Type B pancreatic cell (in vitro differentiated cells): ENCODE data around the gene DOCK1. TPM values are rescaled to one million over a fixed set of nuclear protein-coding genes. Genes with fewer than 3 reads are reported as not detected.

Experiments
- DNase-seq: peaks from one replicate; pipeline ENCODE4 v3.0.0; 2021; ENCODE audit warnings: mixed read lengths; ENCODE audit not compliant: unreplicated experiment; ENCODE audit errors: extremely low spot score
- H3K27ac Mint-ChIP-seq: 2 replicates; pipeline ENCODE4 v1.8.0; 2021; ENCODE audit warnings: mild to moderate bottlenecking, mixed read lengths
- H3K27me3 Mint-ChIP-seq: 2 replicates; pipeline ENCODE4 v1.8.0; 2021; ENCODE audit warnings: mixed read lengths
- H3K36me3 Mint-ChIP-seq: 2 replicates; pipeline ENCODE4 v1.8.0; 2021; ENCODE audit warnings: mixed read lengths
- H3K4me1 Mint-ChIP-seq: one replicate; pipeline ENCODE4 v1.8.0; 2021; ENCODE audit warnings: mixed read lengths; ENCODE audit not compliant: unreplicated experiment
- H3K4me3 Mint-ChIP-seq: 2 replicates; pipeline ENCODE4 v1.8.0; 2021; ENCODE audit warnings: mild to moderate bottlenecking, mixed read lengths
- H3K9me3 Mint-ChIP-seq: 2 replicates; pipeline ENCODE4 v1.8.0; 2021; ENCODE audit warnings: mixed read lengths
- CTCF ChIP-seq: fragments of 200-600 bp; sonication (generic); conservative IDR thresholded peaks from 2 replicates; pipeline ENCODE4 v1.5.0; 2021; ENCODE audit warnings: antibody characterized with exemption, mild to moderate bottlenecking
- total RNA-seq: library from RNA; stranded (reverse); gene quantifications from 2 replicates; pipeline ENCODE4 v1.2.1, GENCODE V29; 2021; ENCODE audit warnings: low replicate concordance

Gene DOCK1
- total RNA-seq, 1 donor from 2014 or later = 67.4 TPM

GRCh38 chr10:127200646-127201045 is 295.4 kb downstream of the DOCK1 start:
- Mint-ChIP-seq H3K36me3 (peaks cover 4% of the 10 kb centered on the region), H3K27ac (no peak overlapping the region), H3K4me1 (no peaks in the 10 kb centered on the region), H3K9me3 (no peaks in the 10 kb centered on the region), H3K27me3 (peaks cover 19% of the 10 kb centered on the region), H3K4me3 (no peak overlapping the region)
- no peak for TF ChIP-seq CTCF
- DNase-seq = no peak

GRCh38 chr10:127203067-127203466 is 297.8 kb downstream of the DOCK1 start:
- Mint-ChIP-seq H3K4me3 (no peak overlapping the region), H3K4me1 (no peaks in the 10 kb centered on the region), H3K36me3 (peaks cover 4% of the 10 kb centered on the region), H3K9me3 (no peaks in the 10 kb centered on the region), H3K27me3 (peaks cover 5% of the 10 kb centered on the region), H3K27ac (no peak overlapping the region)
- no peak for DNase-seq
- TF ChIP-seq CTCF = no peak

GRCh38 chr10:127207081-127207480 is 301.9 kb downstream of the DOCK1 start:
- no peak for TF ChIP-seq CTCF
- Mint-ChIP-seq H3K9me3 (no peaks in the 10 kb centered on the region), H3K27ac (no peak overlapping the region), H3K4me1 (no peaks in the 10 kb centered on the region), H3K36me3 (peaks cover 4% of the 10 kb centered on the region), H3K27me3 (no peaks in the 10 kb centered on the region), H3K4me3 (no peak overlapping the region)
- DNase-seq = no peak

- Mint-ChIP-seq H3K9me3 (peaks cover 5% of the 10 kb centered on the region), H3K27ac (no peak overlapping the region), H3K27me3 (no peaks in the 10 kb centered on the region), H3K36me3 (peaks cover 8% of the 10 kb centered on the region), H3K4me1 (peaks cover 4% of the 10 kb centered on the region), H3K4me3 (no peak overlapping the region)
- DNase-seq = no peak
- TF ChIP-seq CTCF = no peak
These were observed 305.8 kb downstream of the DOCK1 start for GRCh38 chr10:127210936-127211466.

- TF ChIP-seq CTCF = no peak
- Mint-ChIP-seq H3K4me1 (peaks cover 8% of the 10 kb centered on the region), H3K27ac (no peak overlapping the region)
These were observed 310.6 kb downstream of the DOCK1 start for GRCh38 chr10:127215866-127216265.

GRCh38 chr10:127216274-127216673 is 311.0 kb downstream of the DOCK1 start:
- Mint-ChIP-seq H3K4me3 (no peak overlapping the region), H3K4me1 (peaks cover 8% of the 10 kb centered on the region), H3K36me3 (peaks cover 11% of the 10 kb centered on the region), H3K27me3 (no peaks in the 10 kb centered on the region), H3K9me3 (peaks cover 5% of the 10 kb centered on the region), H3K27ac (no peak overlapping the region)
- DNase-seq = no peak
- TF ChIP-seq CTCF = no peak

More at GRCh38 chr10:127215866-127216265, 310.6 kb downstream of the DOCK1 start:
- Mint-ChIP-seq H3K9me3 (peaks cover 5% of the 10 kb centered on the region), H3K27me3 (no peaks in the 10 kb centered on the region), H3K36me3 (peaks cover 11% of the 10 kb centered on the region), H3K4me3 (no peak overlapping the region)
- DNase-seq = no peak
